A549 (cell line): Measurements from ENCODE around the gene SPINT1.

ENCODE experiments used
- BCL3 ChIP-seq: fragments of >200 bp; sonication (Bioruptor Twin); formaldehyde crosslinking; IDR thresholded peaks from 3 replicates; pipeline ENCODE4 v1.6.1; 2016
- CTCF ChIP-seq: fragments of >200 bp; sonication (Bioruptor Twin); formaldehyde crosslinking; IDR thresholded peaks from 3 replicates; pipeline ENCODE4 v1.5.1; 2016
- EP300 ChIP-seq, 2 experiments: fragments of >200 bp; sonication (Bioruptor Twin); formaldehyde crosslinking; IDR thresholded peaks; 2 replicates in 1 of 2; 3 replicates in 1 of 2; pipeline ENCODE4 v1.6.1; 2016 to 2017
- HOXB13 ChIP-seq: fragments of 250-450 bp; sonication (Bioruptor Pico); IDR thresholded peaks from 2 replicates; pipeline ENCODE4 v1.5.0; 2020; ENCODE audit warnings: low read depth, mild to moderate bottlenecking, moderate library complexity
- JUN ChIP-seq, 2 experiments: fragments of >200 bp; sonication (Bioruptor Twin); formaldehyde crosslinking; IDR thresholded peaks; 2 replicates in 1 of 2; 3 replicates in 1 of 2; pipeline ENCODE4 v1.6.1; 2016 to 2017
- MYC ChIP-seq: IDR thresholded peaks from 2 replicates; pipeline ENCODE4 v1.6.1; 2012; ENCODE audit warnings: mild to moderate bottlenecking, inconsistent platforms, low read length, improper control_type of control experiment, borderline replicate concordance
- NFE2L2 ChIP-seq: fragments of 150-350 bp; conservative IDR thresholded peaks from 2 replicates; pipeline ENCODE4 v1.6.1; 2014; ENCODE audit warnings: low read length
- POLR2A ChIP-seq: IDR thresholded peaks from 2 replicates; pipeline ENCODE4 v1.6.1; 2012; ENCODE audit warnings: mild to moderate bottlenecking, low read length
- REST ChIP-seq: fragments of 200-600 bp; sonication (generic); IDR thresholded peaks from 2 replicates; pipeline ENCODE4 v1.6.1; 2016; ENCODE audit warnings: antibody characterized with exemption, mild to moderate bottlenecking, moderate library complexity
- RFX5 ChIP-seq: fragments of 450-650 bp; IDR thresholded peaks from 2 replicates; pipeline ENCODE4 v1.7.1; 2014; ENCODE audit warnings: antibody characterized with exemption, mild to moderate bottlenecking, moderate library complexity
- SMC3 ChIP-seq: fragments of >200 bp; sonication (Bioruptor Twin); formaldehyde crosslinking; IDR thresholded peaks from 3 replicates; pipeline ENCODE4 v1.6.1; 2018; ENCODE audit warnings: inconsistent platforms
- SREBF2 ChIP-seq: fragments of 450-650 bp; IDR thresholded peaks from 2 replicates; pipeline ENCODE4 v1.6.1; 2014; ENCODE audit warnings: mild to moderate bottlenecking, moderate library complexity
- ZFP36 ChIP-seq: fragments of 450-650 bp; IDR thresholded peaks from 2 replicates; pipeline ENCODE4 v1.6.1; 2014; ENCODE audit warnings: borderline replicate concordance; ENCODE audit not compliant: partially characterized antibody

- TF ChIP-seq NFE2L2 (no peak), CTCF (no peak), HOXB13 (CRISPR knock-in tag) (no peak), POLR2A (no peak), SMC3 (no peak), REST (no peak), SREBF2 (no peak), EP300 (IDR thresholded peaks at IDR 0.05) (no peak), BCL3 (no peak), ZFP36 (no peak), RFX5 (no peak), MYC (no peak), JUN (IDR thresholded peaks at IDR 0.05) (no peak)
Observed at GRCh38 chr15:40843261-40843884, 475 bp upstream of the SPINT1 start.
